ENCODE data around the gene CLIC4. TPM values are rescaled to one million over a fixed set of nuclear protein-coding genes. Genes with fewer than 3 reads are reported as not detected.

The CLIC4 gene
- total and polyA plus RNA-seq, 2 of the 8 experiments (the other 6 are each of a cell fraction or from before 2014, with no cell fraction given) = 77.5 to 293 TPM

GRCh38 chr1:24888061-24888970, 143.1 kb downstream of the CLIC4 start (continued):
- TF ChIP-seq JUN (IDR thresholded peaks at IDR 0.05; ENCODE audit: low read depth, low read length) = no peak
- no peak for TF ChIP-seq GABPA (IDR thresholded peaks at IDR 0.05; ENCODE audit: borderline replicate concordance, insufficient read depth, low read length)
